HepG2 (cell line): Measurements from ENCODE around the gene EEIG1.

Experiments used
- BORCS8-MEF2B ChIP-seq: sonication (generic); formaldehyde crosslinking; IDR thresholded peaks from 2 replicates; pipeline ENCODE4 v1.8.0; 2022; ENCODE audit warnings: mild to moderate bottlenecking, missing genetic modification reagents
- MAX ChIP-seq: IDR thresholded peaks from 2 replicates; pipeline ENCODE4 v1.6.1; 2012; ENCODE audit warnings: inconsistent platforms
- ZNF136 ChIP-seq: sonication (generic); formaldehyde crosslinking; IDR thresholded peaks from 2 replicates; pipeline ENCODE4 v1.8.1; 2022; ENCODE audit warnings: low read depth, mild to moderate bottlenecking, moderate library complexity, missing genetic modification reagents
- ZNF773 ChIP-seq: sonication (generic); formaldehyde crosslinking; IDR thresholded peaks from 2 replicates; pipeline ENCODE4 v1.4.0; 2020; ENCODE audit warnings: missing genetic modification reagents, borderline replicate concordance
- TF ChIP-seq, protein P1 (sequence below): sonication (generic); formaldehyde crosslinking; IDR thresholded peaks from 2 replicates; pipeline ENCODE4 v1.4.0; 2020; ENCODE audit warnings: missing genetic modification reagents

- TF ChIP-seq BORCS8-MEF2B (CRISPR knock-in tag) (no peak), ZNF773 (CRISPR knock-in tag) (no peak), ZNF136 (CRISPR knock-in tag) (no peak), MAX (no peak)
- TF ChIP-seq, protein P1, sequence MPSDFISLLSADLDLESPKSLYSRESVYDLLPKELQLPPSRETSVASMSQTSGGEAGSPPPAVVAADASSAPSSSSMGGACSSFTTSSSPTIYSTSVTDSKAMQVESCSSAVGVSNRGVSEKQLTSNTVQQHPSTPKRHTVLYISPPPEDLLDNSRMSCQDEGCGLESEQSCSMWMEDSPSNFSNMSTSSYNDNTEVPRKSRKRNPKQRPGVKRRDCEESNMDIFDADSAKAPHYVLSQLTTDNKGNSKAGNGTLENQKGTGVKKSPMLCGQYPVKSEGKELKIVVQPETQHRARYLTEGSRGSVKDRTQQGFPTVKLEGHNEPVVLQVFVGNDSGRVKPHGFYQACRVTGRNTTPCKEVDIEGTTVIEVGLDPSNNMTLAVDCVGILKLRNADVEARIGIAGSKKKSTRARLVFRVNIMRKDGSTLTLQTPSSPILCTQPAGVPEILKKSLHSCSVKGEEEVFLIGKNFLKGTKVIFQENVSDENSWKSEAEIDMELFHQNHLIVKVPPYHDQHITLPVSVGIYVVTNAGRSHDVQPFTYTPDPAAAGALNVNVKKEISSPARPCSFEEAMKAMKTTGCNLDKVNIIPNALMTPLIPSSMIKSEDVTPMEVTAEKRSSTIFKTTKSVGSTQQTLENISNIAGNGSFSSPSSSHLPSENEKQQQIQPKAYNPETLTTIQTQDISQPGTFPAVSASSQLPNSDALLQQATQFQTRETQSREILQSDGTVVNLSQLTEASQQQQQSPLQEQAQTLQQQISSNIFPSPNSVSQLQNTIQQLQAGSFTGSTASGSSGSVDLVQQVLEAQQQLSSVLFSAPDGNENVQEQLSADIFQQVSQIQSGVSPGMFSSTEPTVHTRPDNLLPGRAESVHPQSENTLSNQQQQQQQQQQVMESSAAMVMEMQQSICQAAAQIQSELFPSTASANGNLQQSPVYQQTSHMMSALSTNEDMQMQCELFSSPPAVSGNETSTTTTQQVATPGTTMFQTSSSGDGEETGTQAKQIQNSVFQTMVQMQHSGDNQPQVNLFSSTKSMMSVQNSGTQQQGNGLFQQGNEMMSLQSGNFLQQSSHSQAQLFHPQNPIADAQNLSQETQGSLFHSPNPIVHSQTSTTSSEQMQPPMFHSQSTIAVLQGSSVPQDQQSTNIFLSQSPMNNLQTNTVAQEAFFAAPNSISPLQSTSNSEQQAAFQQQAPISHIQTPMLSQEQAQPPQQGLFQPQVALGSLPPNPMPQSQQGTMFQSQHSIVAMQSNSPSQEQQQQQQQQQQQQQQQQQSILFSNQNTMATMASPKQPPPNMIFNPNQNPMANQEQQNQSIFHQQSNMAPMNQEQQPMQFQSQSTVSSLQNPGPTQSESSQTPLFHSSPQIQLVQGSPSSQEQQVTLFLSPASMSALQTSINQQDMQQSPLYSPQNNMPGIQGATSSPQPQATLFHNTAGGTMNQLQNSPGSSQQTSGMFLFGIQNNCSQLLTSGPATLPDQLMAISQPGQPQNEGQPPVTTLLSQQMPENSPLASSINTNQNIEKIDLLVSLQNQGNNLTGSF (CRISPR knock-in tag): no peak
Observed at GRCh38 chr9:127990554-127990953, 9.8 kb upstream of the EEIG1 start.
